T-helper 2 cell treated with Interferon-gamma antibody and Interleukin-4, amounts not matched to agents 5 μg/mL and 100 μg/mL, for 36 hours (primary cell): ENCODE data around the gene PTPRG.

Experiments
- DNase-seq: peaks from one replicate; pipeline ENCODE4 v3.0.0; 2021; ENCODE audit warnings: low spot score
- H3K27ac Mint-ChIP-seq: one replicate; pipeline ENCODE4 v1.8.0; 2021; ENCODE audit warnings: mild to moderate bottlenecking, mixed read lengths
- H3K27me3 Mint-ChIP-seq: one replicate; pipeline ENCODE4 v1.8.0; 2021; ENCODE audit warnings: low read depth, mixed read lengths
- H3K36me3 Mint-ChIP-seq: one replicate; pipeline ENCODE4 v1.8.0; 2021; ENCODE audit warnings: low read depth, mixed read lengths
- H3K4me1 Mint-ChIP-seq: one replicate; pipeline ENCODE4 v1.8.0; 2021; ENCODE audit warnings: low read depth, mixed read lengths
- H3K4me3 Mint-ChIP-seq: one replicate; pipeline ENCODE4 v1.8.0; 2022; ENCODE audit warnings: mild to moderate bottlenecking, moderate library complexity, mixed read lengths
- H3K9me3 Mint-ChIP-seq: one replicate; pipeline ENCODE4 v1.8.0; 2021; ENCODE audit warnings: mixed read lengths

Gene PTPRG

DNA sequence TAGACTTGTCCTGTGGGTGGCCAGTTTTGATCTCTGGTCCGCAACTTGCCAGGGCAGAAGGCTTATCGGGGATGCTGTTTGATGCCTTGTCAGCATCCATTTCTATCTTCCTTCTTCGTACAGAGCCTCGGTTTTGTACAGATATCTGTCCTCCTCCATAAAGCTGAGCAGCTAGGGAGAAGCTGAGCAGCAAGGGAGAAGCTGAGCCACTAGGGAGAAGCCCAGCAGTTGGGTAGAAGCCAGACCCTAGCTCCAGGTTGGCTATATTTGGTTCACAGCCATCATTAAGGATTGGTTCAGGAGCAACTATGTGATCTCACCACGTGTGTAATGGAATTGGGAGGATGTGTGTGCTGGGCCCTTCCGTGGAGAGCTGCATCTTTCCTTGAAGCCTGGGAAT, 46.7 kb downstream of the PTPRG start:
- Mint-ChIP-seq H3K4me3 (no peak overlapping the region), H3K27me3 (no peaks in the 10 kb centered on the region), H3K36me3 (no peaks in the 10 kb centered on the region), H3K4me1 (no peaks in the 10 kb centered on the region), H3K9me3 (no peaks in the 10 kb centered on the region), H3K27ac (no peak overlapping the region)
- no peak for DNase-seq

DNA sequence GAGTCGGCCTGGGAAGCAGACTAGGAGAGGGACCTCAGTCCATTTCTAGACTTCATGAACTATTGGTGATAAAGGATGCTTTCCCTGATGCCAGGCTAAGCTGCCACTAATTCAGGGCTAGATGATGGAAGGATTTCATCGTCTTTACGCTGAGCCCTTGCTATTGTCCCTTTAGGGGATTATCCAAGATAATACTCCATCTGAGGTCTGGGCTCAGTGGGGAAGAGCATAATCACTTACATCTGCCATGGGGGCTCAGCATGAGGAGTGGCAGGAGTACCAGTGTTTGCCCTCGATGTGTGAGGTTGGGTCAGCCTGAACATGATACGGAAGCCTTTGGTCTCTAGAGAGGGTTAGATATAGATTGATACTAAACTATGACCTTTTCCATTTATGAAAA, 47.3 kb downstream of the PTPRG start:
- no peaks in the 10 kb centered on the region for H3K9me3 Mint-ChIP-seq
- H3K36me3 Mint-ChIP-seq: no peaks in the 10 kb centered on the region
- no peak overlapping the region for H3K4me3 Mint-ChIP-seq
- no peak for DNase-seq
- H3K4me1 Mint-ChIP-seq: no peaks in the 10 kb centered on the region
- no peak overlapping the region for H3K27ac Mint-ChIP-seq
- H3K27me3 Mint-ChIP-seq: no peaks in the 10 kb centered on the region

DNA sequence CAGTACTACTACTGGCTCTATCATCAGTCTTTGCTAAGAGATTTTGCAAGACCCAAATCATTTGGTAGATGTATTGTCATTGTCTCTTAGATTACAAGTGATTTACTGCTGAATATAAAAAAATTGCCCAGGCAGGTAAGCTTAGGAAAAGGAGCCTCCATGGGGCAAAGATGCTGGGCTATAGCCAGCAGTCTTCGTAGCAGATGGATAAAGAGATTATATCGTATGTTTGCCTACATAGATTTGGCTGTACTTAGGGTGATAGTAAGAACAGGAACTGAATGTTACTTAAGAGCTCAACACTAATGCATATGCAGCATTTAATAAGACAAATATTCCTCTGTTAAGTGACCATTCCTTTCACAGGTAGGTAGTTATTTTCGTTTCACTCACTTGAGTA, 48.9 kb downstream of the PTPRG start:
- no peaks in the 10 kb centered on the region for H3K4me1 Mint-ChIP-seq
- H3K27ac Mint-ChIP-seq: no peak overlapping the region
- no peaks in the 10 kb centered on the region for H3K27me3 Mint-ChIP-seq
- no peak overlapping the region for H3K4me3 Mint-ChIP-seq
- no peaks in the 10 kb centered on the region for H3K9me3 Mint-ChIP-seq
- H3K36me3 Mint-ChIP-seq: no peaks in the 10 kb centered on the region
- DNase-seq: no peak

DNA sequence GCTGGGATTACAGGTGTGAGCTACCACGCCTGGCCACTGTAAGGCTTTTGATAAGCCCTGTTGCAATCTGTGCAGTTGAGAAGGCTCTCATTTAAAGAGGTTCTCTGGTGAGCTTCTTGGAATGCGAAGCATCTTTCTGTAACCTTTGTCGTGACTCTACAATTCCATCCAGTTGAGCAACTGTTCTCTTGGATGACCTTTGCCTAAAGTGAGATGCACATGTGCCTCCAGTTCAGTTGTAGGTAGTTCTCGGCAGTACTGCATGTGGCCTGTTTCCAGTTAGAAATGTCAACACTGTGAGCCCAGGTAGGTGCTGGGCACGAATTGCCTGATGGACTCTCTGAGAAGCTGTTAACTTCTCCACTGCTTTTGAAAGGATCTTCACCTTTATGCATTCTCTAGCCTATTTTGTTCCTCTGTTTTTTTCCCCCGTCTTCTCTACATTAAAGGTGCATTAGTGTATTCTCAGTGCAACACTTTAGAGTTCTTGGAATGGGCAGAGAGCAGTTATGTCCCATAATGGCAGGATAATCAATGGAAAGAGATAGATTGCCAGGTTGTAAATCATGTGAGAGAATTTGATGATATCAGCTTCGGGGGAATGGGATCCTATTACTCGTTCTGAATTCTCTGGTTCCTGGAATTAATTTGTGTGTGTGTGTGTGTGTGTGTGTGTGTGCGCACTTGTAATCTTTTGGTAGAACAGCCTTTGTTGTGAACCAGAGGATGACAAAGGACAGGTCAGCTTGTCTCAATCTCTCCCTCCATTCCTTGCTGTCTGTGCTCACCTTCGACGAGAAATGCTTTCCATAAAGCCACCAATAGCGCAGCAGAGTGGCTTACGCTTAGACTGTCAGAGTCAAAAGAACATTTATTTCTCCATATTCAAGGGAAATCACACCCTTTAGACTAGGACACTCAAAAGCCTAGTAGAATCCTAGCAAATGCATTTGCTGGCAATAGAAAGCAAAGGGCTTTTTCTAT, 51.1 kb downstream of the PTPRG start:
- Mint-ChIP-seq H3K27ac (no peak overlapping the region), H3K4me3 (no peak overlapping the region), H3K27me3 (no peaks in the 10 kb centered on the region), H3K4me1 (no peaks in the 10 kb centered on the region), H3K9me3 (no peaks in the 10 kb centered on the region), H3K36me3 (no peaks in the 10 kb centered on the region)
- DNase-seq: no peak

DNA sequence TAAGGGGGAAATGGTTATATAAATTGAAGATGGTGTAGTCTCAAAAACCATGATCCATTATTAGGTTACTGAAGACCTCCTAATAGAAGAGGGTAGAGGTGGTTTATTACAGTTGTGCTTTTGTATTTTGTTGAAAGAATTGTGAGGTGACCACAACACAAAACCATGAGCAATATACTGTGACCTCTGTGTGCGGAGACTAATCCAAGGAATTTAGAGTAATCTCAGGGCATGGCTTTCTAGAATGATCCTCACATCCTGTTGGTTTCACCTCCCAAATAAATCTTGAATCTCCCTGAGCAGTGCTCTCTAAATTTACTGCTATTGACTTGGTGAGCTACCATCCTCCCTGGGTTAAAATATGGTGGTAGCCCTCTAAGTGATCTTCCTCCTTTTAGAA, 52.3 kb downstream of the PTPRG start:
- no peaks in the 10 kb centered on the region for H3K4me1 Mint-ChIP-seq
- no peaks in the 10 kb centered on the region for H3K36me3 Mint-ChIP-seq
- H3K27ac Mint-ChIP-seq: no peak overlapping the region
- no peaks in the 10 kb centered on the region for H3K27me3 Mint-ChIP-seq
- H3K9me3 Mint-ChIP-seq: no peaks in the 10 kb centered on the region
- H3K4me3 Mint-ChIP-seq: no peak overlapping the region
- no peak for DNase-seq

DNA sequence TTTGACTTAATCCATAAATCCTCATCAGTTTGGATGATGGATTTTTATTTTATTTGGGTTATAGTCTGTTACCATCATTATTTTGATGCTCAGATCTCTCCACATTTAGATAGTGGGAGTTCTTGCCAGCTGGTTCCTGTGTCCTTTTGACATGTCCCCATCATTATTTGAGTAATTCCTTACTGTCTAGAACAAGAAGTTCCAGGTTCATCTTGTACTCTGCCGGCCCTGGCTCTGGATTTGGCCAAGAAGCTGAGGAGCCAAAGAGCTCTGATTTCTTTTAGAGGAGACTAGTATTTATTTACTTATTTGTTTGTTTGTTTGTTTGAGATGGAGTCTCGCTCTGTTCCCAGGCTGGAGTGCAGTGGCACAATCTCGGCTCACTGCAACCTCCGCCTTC, 54.3 kb downstream of the PTPRG start:
- H3K9me3 Mint-ChIP-seq: no peaks in the 10 kb centered on the region
- H3K36me3 Mint-ChIP-seq: no peaks in the 10 kb centered on the region
- H3K27ac Mint-ChIP-seq: no peak overlapping the region
- no peaks in the 10 kb centered on the region for H3K27me3 Mint-ChIP-seq
- no peak for DNase-seq
- no peak overlapping the region for H3K4me3 Mint-ChIP-seq
- no peaks in the 10 kb centered on the region for H3K4me1 Mint-ChIP-seq

DNA sequence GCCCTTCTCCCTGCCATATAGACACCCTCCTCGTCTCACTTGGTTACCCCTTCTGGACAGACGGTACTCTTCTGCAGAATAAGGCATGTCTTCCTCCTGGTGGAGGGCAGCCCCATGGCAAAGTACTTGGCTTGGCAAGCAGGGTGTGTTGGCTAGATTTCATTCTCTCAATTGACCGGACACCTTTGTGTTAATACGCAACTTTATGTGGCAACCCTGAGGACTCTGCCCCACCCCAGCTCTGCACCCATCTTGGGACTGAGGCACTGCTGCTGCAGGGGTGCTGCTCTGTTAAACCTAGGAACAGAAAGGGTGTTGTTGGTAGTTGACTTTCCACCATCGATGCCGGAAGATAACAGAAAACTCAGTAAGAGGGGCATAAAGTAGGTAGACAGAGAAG, 55.2 kb downstream of the PTPRG start:
- H3K4me1 Mint-ChIP-seq: no peaks in the 10 kb centered on the region
- H3K27ac Mint-ChIP-seq: no peak overlapping the region
- no peaks in the 10 kb centered on the region for H3K36me3 Mint-ChIP-seq
- no peaks in the 10 kb centered on the region for H3K27me3 Mint-ChIP-seq
- H3K9me3 Mint-ChIP-seq: no peaks in the 10 kb centered on the region
- no peak overlapping the region for H3K4me3 Mint-ChIP-seq
- no peak for DNase-seq

DNA sequence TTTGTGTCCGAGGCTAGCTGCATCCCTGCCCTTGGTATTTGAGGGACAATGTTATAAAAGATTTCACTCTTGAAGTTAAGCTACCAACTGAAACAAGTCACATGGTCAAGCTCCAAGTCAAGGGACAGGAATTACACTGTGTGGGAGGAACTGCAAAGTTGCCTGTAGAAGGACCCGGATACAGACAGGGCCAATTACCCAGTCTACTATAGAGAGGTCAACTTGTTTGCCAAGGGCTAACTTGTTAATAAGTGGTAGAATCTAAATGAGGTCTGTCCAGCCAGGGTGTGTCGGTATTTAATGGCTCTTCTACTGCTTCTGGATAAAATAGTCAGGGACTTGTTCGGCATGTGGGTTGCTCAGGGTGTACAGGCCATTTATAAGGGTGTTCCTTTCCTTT, 55.7 kb downstream of the PTPRG start:
- no peak for DNase-seq
- H3K4me1 Mint-ChIP-seq: no peaks in the 10 kb centered on the region
- no peaks in the 10 kb centered on the region for H3K27me3 Mint-ChIP-seq
- no peak overlapping the region for H3K4me3 Mint-ChIP-seq
- no peak overlapping the region for H3K27ac Mint-ChIP-seq
- no peaks in the 10 kb centered on the region for H3K36me3 Mint-ChIP-seq
- H3K9me3 Mint-ChIP-seq: no peaks in the 10 kb centered on the region

DNA sequence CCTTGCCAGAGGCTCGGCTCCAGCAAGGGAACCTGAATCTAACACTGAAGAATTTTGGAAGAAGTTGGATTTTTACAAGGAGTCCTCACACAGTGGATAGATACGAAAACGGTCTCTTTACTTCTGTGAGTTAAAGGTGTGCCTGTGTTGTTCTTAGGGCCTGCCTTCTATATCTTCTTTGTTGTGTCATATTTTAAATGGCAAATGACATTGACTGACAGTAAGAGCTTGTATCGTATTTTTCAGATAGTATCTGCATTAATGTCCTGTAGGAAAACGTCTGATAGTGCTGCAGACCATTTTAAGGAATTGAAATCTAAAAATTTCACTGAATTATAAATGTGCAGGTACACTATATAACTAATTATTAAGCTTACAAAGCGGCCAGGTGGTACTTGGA, 56.3 kb downstream of the PTPRG start:
- DNase-seq: no peak
- Mint-ChIP-seq H3K4me1 (no peaks in the 10 kb centered on the region), H3K27ac (no peak overlapping the region), H3K27me3 (no peaks in the 10 kb centered on the region), H3K9me3 (no peaks in the 10 kb centered on the region), H3K36me3 (no peaks in the 10 kb centered on the region), H3K4me3 (no peak overlapping the region)

DNA sequence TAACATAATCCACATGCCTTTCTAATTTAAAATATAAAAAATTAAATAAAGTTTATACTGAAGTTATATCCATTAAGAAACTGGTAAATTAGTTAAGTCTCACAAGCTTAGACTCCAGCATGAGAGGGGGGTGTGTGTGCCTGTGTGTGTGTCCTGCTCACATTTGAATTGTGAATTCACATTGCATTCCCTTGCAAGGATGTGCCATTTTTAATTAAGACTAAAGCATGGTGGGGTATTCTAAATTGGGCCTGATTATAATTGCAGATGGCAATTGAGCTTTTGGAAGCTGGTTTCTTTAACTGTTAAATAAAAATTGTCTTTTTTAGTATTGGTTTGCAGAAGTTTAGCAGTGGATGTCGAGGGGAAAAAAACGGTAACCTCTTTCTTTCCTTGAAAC, 56.9 kb downstream of the PTPRG start:
- H3K27ac Mint-ChIP-seq: no peak overlapping the region
- H3K4me3 Mint-ChIP-seq: no peak overlapping the region
- no peaks in the 10 kb centered on the region for H3K9me3 Mint-ChIP-seq
- no peaks in the 10 kb centered on the region for H3K27me3 Mint-ChIP-seq
- no peaks in the 10 kb centered on the region for H3K4me1 Mint-ChIP-seq
- H3K36me3 Mint-ChIP-seq: no peaks in the 10 kb centered on the region
- no peak for DNase-seq

DNA sequence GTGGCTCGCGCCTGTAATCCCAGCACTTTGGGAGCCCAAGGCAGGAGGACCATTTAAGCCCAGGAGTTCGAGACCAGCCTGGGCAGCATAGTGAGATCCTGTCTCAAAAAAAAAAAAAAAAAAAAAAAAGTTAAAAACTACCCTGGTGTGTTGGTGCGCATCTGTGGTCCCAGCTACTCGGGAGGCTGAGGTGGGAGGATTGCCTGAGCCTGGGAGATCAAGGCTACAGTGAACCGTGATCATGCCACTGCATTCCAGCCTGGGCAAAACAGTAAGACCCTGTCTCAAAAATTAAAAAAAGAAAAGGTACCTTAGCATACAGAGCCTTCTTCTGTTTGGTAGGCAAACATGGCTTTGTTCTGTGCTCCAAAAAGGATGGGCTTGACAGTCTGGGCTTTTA, 57.5 kb downstream of the PTPRG start:
- Mint-ChIP-seq H3K9me3 (no peaks in the 10 kb centered on the region), H3K4me3 (no peak overlapping the region), H3K27ac (no peak overlapping the region), H3K4me1 (no peaks in the 10 kb centered on the region), H3K36me3 (no peaks in the 10 kb centered on the region), H3K27me3 (no peaks in the 10 kb centered on the region)
- DNase-seq: no peak

DNA sequence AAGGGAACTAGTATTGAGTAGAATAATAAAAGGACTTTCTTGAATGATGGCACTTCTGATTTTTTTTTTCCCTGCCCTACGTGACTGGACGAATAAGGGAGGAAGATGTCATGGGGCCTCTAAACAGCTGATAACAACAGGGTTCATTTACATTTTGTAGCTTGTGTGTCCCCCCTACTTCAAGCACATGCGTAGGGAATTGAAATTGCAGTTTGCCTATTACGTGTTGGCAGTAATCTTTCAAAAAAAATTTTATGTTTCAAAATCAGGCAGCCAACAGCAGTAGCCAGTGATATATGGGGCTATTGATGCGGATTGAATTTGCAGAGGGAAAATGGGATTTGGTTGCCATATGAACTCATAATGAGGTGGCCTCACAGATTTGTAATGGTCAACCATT, 58.7 kb downstream of the PTPRG start:
- H3K27ac Mint-ChIP-seq: no peak overlapping the region
- no peaks in the 10 kb centered on the region for H3K36me3 Mint-ChIP-seq
- no peaks in the 10 kb centered on the region for H3K27me3 Mint-ChIP-seq
- H3K4me1 Mint-ChIP-seq: no peaks in the 10 kb centered on the region
- no peak overlapping the region for H3K4me3 Mint-ChIP-seq
- no peaks in the 10 kb centered on the region for H3K9me3 Mint-ChIP-seq
- DNase-seq: no peak

DNA sequence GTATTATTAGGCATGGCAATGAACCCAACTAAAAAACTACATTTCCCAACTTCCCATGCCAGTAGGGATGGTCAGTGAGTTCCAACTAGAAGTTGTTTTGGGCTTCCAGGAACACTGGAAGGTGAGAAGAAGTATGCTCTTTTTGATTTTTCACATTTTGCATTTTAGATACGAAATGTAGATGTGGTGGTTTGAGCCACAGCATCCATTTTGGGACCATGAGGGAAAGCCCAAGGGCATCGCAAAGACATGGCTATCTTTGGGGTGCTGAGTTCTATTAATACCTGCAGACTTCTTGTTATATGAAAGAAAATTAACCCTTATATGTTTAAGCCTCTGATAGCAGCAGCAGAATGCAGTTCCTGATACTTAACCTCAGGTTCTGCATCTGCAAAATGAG, 62.9 kb downstream of the PTPRG start:
- Mint-ChIP-seq H3K4me3 (no peak overlapping the region), H3K27me3 (no peaks in the 10 kb centered on the region), H3K27ac (no peak overlapping the region), H3K4me1 (no peaks in the 10 kb centered on the region), H3K36me3 (no peaks in the 10 kb centered on the region), H3K9me3 (no peaks in the 10 kb centered on the region)
- DNase-seq: no peak

DNA sequence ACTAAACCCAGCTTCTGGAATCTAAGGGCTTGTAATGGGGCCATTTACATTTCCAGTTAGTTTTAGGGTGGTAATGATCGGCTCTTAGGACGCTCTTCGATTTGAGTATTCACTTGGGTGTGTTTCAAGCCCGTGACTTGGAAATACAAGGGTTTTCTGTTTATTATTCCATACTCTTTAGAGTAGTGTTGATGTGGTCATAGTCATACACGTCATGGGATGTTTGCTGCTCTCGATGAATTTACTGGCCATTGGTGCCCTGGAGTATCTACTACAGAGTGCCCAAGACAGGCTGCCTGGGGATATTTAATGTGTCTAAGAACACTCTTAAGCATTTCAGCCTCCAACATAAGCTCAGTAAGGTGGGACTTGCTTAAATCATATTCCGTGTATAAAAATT, 64.1 kb downstream of the PTPRG start:
- H3K9me3 Mint-ChIP-seq: no peaks in the 10 kb centered on the region
- H3K36me3 Mint-ChIP-seq: no peaks in the 10 kb centered on the region
- DNase-seq: no peak
- no peaks in the 10 kb centered on the region for H3K27me3 Mint-ChIP-seq
- no peak overlapping the region for H3K27ac Mint-ChIP-seq
- H3K4me1 Mint-ChIP-seq: no peaks in the 10 kb centered on the region
- H3K4me3 Mint-ChIP-seq: no peak overlapping the region

DNA sequence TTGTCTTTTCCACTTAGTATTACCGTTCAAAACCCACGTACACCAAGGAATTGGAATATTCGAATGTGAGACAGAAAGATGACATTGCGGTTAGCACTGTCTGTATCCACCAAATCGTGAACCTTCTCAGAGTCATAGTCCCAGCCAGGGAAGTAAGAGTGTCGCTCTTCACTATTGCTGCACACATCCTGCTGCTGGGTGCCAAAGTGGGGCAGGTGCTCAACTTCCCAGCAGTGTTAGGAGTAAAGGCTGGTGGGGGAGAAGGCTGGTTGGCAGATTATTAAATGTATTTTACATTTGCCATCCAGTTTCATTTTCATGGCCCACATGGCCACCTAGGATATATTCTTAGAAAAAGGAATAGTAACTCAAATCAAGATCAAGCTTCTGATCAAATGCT, 65.1 kb downstream of the PTPRG start:
- H3K36me3 Mint-ChIP-seq: no peaks in the 10 kb centered on the region
- no peak overlapping the region for H3K4me3 Mint-ChIP-seq
- H3K4me1 Mint-ChIP-seq: no peaks in the 10 kb centered on the region
- no peak for DNase-seq
- H3K9me3 Mint-ChIP-seq: no peaks in the 10 kb centered on the region
- no peaks in the 10 kb centered on the region for H3K27me3 Mint-ChIP-seq
- no peak overlapping the region for H3K27ac Mint-ChIP-seq
